ENCODE data around the gene TRIM13.

DNA sequence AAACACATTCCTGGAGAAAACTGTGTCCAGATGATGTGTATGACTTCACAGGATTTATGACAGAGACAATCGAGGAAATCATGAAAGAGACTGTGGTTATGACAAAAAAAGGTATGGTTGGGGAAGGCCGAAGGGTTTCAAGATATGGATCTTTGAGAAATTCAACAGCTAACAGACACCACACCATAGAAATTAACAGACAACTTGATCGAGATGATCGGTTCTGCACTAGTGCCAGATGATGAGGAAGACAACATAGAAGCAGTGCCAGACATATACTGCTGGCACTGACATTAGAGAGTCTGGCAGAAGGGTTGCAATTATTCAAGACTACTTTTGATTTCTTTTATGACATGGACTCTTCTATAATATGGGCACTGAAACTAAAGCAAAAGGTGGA is 55.6 kb downstream of the TRIM13 start:
- TF ChIP-seq, protein P1, sequence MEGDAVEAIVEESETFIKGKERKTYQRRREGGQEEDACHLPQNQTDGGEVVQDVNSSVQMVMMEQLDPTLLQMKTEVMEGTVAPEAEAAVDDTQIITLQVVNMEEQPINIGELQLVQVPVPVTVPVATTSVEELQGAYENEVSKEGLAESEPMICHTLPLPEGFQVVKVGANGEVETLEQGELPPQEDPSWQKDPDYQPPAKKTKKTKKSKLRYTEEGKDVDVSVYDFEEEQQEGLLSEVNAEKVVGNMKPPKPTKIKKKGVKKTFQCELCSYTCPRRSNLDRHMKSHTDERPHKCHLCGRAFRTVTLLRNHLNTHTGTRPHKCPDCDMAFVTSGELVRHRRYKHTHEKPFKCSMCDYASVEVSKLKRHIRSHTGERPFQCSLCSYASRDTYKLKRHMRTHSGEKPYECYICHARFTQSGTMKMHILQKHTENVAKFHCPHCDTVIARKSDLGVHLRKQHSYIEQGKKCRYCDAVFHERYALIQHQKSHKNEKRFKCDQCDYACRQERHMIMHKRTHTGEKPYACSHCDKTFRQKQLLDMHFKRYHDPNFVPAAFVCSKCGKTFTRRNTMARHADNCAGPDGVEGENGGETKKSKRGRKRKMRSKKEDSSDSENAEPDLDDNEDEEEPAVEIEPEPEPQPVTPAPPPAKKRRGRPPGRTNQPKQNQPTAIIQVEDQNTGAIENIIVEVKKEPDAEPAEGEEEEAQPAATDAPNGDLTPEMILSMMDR (IDR thresholded peaks at IDR 0.05), result no peak
- no peak for TF ChIP-seq EZH2phosphoT487 (IDR thresholded peaks at IDR 0.05)
